ENCODE measurements around the gene CORO1C. TPM values are rescaled to one million over a fixed set of nuclear protein-coding genes. Genes with fewer than 3 reads are reported as not detected.

CORO1C gene
- total RNA-seq, 4 donors from 2014 or later, result 277 to 473 (median 342) TPM

- Histone ChIP-seq H3K4me3 (no peak overlapping the region), H3K4me1 (peaks cover 0 to 10% (median 0%) of the 10 kb centered on the region in 3 donors), H3K27ac (peak overlapping the region in 2 of 4 donors; percentile 24 to 27), H3K9me3 (no peaks in the 10 kb centered on the region), H3K27me3 (no peaks in the 10 kb centered on the region), H3K36me3 (no peaks in the 10 kb centered on the region)
- TF ChIP-seq EP300 (IDR thresholded peaks at IDR 0.05) (no peak), POLR2A (IDR thresholded peaks at IDR 0.05) (no peak), POLR2AphosphoS5 (IDR thresholded peaks at IDR 0.05) (no peak), CTCF (IDR thresholded peaks at IDR 0.05) (no peak)
- WGBS, 2 donors (ENCODE audit: low coverage in 1 of 2), result 90 to 98% methylated on average over 5 to 11 of the region's 11 CpGs
- no peak for ATAC-seq
These were observed 132.6 kb downstream of the CORO1C start for GRCh38 chr12:108598553-108599250.

GRCh38 chr12:108597559-108598471 lies 133.5 kb downstream of the CORO1C start, which contains the start of gene TMEM119:
TSS of gene TMEM119 (minus strand) at chr12:108598084. CDS start at chr12:108592383, 5,701 bp downstream.
- peak within 1 kb of the TSS in 1 of 2 donors; percentile 41 for H3K4me3 ChIP-seq

GRCh38 chr12:108596854-108597558 lies 134.3 kb downstream of the CORO1C start:
- Histone ChIP-seq H3K27ac (peak overlapping the region in 1 of 4 donors; percentile 17), H3K36me3 (no peaks in the 10 kb centered on the region), H3K4me3 (peak overlapping the region in 1 of 2 donors; percentile 41), H3K4me1 (peaks cover 0 to 10% (median 0%) of the 10 kb centered on the region in 3 donors), H3K9me3 (no peaks in the 10 kb centered on the region), H3K27me3 (no peaks in the 10 kb centered on the region)
- no peak for ATAC-seq
- WGBS, 2 donors (ENCODE audit: low coverage in 1 of 2), result 73% methylated on average over 2 of the region's 10 CpGs; no CpG with 5 or more reads in 1 of the 2 donors
- TF ChIP-seq CTCF (IDR thresholded peaks at IDR 0.05) (no peak), EP300 (IDR thresholded peaks at IDR 0.05) (no peak), POLR2AphosphoS5 (IDR thresholded peaks at IDR 0.05) (no peak), POLR2A (IDR thresholded peaks at IDR 0.05) (no peak)

More at GRCh38 chr12:108597559-108598471, 133.5 kb downstream of the CORO1C start, which contains the start of gene TMEM119:
- Histone ChIP-seq H3K27me3 (no peaks in the 10 kb centered on the region), H3K27ac (peak within 1 kb of the TSS in 3 of 4 donors; percentile 17 to 27 (median 24)), H3K4me1 (peaks cover 0 to 10% (median 0%) of the 10 kb centered on the region in 3 donors), H3K36me3 (no peaks in the 10 kb centered on the region), H3K9me3 (no peaks in the 10 kb centered on the region)
- ATAC-seq, result peak; percentile 66
- TF ChIP-seq CTCF (IDR thresholded peaks at IDR 0.05) (no peak), EP300 (IDR thresholded peaks at IDR 0.05) (no peak), POLR2AphosphoS5 (IDR thresholded peaks at IDR 0.05) (no peak), POLR2A (IDR thresholded peaks at IDR 0.05) (no peak)
- WGBS, 2 donors (ENCODE audit: low coverage in 1 of 2), result 51 to 60% methylated on average over 1 to 6 of the region's 27 CpGs

GRCh38 chr12:108595711-108596647 lies 135.3 kb downstream of the CORO1C start:
- Histone ChIP-seq H3K36me3 (no peaks in the 10 kb centered on the region), H3K4me3 (peak overlapping the region in 1 of 2 donors; percentile 41), H3K4me1 (peaks cover 0 to 10% (median 0%) of the 10 kb centered on the region in 3 donors), H3K27me3 (no peaks in the 10 kb centered on the region), H3K9me3 (no peaks in the 10 kb centered on the region), H3K27ac (peak overlapping the region in 1 of 4 donors; percentile 24)
- ATAC-seq, result no peak
- TF ChIP-seq POLR2A (IDR thresholded peaks at IDR 0.05) (no peak), CTCF (IDR thresholded peaks at IDR 0.05) (no peak), EP300 (IDR thresholded peaks at IDR 0.05) (no peak), POLR2AphosphoS5 (IDR thresholded peaks at IDR 0.05) (no peak)
- WGBS, 2 donors (ENCODE audit: low coverage in 1 of 2), result 53 to 59% methylated on average over 2 to 7 of the region's 17 CpGs

Measured in gastroesophageal sphincter (tissue), 4 donors.